GM20000 (cell line): ENCODE results near the gene APOBEC3F.
"Not testable (repeated sequence)": the region's sequence is repeated elsewhere in the genome, so short reads cannot be mapped to it uniquely, and the experiment has no call there.

Experiments used
- DNase-seq: peaks from one replicate; pipeline ENCODE4 v3.0.0; 2012; ENCODE audit warnings: low spot score
- CTCF ChIP-seq: IDR thresholded peaks from 2 replicates; pipeline ENCODE4 v1.5.1; 2012; ENCODE audit warnings: mild to moderate bottlenecking, control low read depth; ENCODE audit errors: extremely low read depth, missing control alignments

Gene APOBEC3F

GRCh38 chr22:39024519-39025308 is 15.9 kb upstream of the APOBEC3F start:
- DNase-seq: no peak
- TF ChIP-seq CTCF: no peak

DNA sequence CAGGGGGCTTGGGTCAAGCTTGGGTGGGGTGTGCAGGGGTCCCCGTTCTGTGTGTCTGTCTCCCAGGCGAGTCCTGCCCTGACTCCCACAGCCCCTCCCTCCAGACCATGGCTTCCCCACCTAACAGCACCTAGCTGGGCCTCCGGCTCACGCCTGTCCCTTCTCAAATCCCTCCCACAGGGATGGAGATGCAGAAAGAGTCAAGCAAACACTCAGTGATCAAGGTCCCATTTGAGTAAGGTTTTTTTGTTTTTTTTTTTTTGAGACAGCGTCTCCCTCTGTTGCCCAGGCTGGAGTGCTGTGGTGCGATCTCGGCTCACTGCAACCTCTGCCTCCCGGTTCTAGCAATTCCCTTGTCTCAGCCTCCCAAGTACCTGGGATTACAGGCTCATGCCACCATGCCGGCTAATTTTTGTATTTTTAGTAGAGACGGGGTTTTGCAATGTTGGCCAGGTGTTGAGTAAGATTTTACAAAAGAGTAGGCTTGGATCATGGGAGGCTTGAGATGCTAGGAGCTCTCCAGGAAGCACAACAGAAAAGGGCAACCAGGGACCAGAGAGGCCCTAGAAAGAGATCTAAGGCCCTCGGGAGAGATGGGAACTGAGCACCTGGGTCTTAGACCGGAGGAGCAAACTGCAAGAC is 14.0 kb upstream of the APOBEC3F start:
- no peak for TF ChIP-seq CTCF
- no peak for DNase-seq

DNA sequence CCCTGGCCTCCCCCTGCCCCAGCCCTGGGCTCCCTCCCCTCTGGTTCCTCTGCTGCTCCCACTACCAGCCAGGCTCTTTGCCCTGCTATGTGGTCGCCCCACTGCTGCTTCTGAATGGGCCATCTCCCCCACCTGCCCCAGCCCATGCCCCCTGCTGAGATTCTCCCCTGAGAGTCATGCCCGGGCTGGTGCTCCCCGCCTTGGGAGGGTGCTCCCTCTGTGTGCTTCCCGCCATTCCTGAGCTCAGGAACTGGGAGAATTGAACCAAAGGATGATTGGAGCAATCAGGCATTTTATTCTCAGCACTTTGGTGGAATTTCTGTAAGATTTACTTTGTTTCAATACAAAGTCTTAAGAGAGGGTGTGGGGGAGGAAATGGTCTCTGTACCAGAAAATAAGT is 12.9 kb upstream of the APOBEC3F start:
- DNase-seq: no peak
- TF ChIP-seq CTCF: no peak

DNA sequence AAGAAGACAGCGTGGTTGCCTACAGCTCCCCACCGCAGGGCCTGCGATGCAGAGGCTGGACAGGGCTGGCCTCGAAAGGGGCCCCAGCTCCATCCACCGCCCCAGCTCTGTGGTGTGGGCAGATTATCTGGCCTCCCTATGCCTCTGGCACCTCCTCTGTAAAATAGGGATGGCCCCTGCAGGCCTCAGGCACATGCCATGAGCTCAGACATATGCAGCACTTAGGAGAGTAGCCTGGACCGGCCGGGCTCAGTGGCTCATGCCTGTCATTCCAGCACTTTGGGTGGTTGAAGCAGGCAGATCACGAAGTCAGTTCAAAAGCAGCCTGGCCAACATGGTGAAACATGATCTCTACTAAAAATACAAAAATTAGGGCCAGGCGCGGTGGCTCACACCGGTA is 12.4 kb upstream of the APOBEC3F start:
- TF ChIP-seq CTCF: no peak
- DNase-seq: no peak

DNA sequence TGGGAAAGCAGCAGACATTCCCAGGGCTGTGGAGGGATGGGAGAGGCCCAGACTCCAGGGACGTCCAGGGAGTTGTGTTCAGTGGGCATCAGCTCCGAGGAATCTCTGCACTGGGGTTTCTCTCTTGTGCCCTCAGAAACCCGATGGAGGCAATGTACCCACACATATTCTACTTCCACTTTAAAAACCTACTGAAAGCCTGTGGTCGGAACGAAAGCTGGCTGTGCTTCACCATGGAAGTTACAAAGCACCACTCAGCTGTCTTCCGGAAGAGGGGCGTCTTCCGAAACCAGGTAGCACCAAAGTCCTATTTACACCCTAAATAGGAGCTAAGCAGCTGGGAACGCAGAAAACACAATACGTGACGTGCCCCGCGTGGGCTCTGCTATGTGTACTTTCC is 11.4 kb upstream of the APOBEC3F start:
- no peak for DNase-seq
- no peak for TF ChIP-seq CTCF

GRCh38 chr22:39030705-39031104 is 10.0 kb upstream of the APOBEC3F start:
- no peak for TF ChIP-seq CTCF
- no peak for DNase-seq

DNA sequence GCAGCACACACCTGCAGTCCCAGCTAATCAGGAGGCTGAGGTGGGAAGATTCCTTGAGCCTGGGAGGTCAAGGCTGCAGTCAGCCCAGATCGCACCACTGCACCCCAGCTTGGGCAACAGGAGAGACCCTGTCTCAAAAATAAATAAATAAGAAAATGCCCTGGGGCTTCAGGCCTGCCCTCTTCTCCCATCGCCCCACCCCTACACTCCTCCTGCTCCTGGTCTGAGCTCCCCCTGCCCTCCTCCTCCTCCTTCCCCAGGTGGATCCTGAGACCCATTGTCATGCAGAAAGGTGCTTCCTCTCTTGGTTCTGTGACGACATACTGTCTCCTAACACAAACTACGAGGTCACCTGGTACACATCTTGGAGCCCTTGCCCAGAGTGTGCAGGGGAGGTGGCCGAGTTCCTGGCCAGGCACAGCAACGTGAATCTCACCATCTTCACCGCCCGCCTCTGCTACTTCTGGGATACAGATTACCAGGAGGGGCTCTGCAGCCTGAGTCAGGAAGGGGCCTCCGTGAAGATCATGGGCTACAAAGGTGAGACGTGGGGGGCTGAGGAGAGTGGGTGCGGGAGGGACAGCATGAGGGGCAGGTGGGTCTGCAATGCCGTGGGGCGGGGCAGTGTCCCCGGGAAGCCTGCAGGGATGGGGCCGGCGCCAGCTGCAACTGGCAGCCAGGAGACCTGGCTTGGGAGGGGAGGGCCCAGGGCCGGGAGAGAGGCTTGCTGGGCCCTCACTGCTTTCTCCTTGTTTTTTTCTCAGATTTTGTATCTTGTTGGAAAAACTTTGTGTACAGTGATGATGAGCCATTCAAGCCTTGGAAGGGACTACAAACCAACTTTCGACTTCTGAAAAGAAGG is 9.0 kb upstream of the APOBEC3F start:
- not testable (repeated sequence) for DNase-seq

DNA sequence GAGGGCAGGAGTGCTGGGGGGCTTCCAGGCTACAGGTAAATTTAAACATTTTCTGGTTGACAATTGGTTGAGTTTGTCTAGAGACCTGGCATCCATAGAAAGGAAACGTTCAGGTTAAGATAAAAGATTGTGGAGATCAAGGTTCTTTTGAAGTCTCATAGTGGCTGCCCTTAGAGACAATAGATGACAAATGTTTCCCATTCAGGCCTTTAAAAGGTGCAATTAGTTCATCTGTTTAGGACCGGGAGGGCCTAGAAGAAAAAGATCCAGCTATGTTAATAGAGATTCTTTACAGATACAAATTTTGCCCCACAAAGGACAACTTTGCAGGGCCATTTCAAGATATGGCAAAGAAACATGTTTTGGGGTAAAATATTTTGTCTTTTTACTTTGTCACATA is 3.6 kb upstream of the APOBEC3F start:
- DNase-seq: not testable (repeated sequence)
